ENCODE data around the gene IQSEC1.

The IQSEC1 gene

DNA sequence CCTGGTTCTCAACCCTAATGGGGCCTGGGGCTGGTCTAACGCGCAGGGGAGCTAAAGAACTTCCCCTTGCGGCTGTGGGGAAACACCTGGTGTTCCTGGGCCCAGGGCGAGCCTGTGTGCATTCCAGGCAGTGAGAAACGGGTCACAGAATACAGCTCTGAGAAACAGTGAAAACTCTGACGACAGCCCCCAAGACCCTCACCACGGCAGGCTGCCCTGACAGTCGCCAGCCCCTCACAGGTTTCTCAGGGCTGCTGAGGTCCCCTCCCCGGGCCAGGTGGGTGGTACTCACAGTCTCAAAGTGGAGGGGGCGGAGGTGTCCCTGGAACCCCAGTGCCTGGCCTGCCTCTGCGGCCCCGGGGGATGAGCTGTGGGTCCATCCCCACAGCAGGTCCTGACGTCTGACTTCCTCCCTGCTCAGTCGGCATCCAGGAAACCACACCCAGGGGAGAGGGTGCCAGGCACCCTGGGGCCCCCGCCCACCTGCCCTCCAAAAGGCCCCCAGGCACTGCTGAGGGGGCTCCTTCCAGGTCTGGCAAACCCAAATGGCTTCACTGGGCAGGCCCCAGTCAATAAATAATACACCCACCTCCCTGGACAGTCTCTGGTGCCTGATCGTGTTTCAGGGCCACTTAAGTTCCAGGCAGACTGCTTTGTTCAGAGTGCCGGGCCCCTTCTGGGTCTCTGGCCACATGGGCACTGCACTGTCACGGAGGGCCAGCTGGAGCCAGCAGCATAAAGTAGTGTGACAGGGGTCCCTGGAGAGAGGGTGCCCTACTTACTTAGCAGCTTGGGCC lies 57.7 kb downstream of the IQSEC1 start:
- no peak for DNase-seq (ENCODE audit: low spot score)

DNA sequence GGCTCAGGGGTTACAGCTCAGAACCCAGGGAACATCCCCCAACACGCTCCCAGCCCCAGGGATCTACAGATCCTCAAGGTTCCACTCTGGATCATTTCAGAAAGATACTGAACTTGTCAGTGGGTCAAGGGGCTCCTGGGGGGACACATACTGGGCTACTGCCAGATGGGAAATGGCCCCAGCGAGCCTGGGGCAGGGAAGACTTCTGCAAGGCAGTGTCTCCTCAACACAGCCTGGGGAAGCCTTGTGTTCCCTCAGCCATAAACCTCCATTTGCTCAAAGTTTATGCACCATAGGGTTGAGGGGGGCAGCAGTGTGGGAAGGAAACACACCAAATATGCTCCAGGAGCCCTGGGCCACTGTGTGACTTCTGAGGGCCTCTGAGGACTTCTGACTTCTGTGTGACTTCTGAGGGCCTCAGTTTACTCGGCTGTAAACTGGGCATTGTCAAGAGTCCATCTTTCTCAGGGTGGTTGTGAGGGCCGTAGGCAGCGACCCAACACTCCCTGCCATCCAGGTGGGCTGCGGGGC lies 58.4 kb downstream of the IQSEC1 start:
- no peak for DNase-seq (ENCODE audit: low spot score)

DNA sequence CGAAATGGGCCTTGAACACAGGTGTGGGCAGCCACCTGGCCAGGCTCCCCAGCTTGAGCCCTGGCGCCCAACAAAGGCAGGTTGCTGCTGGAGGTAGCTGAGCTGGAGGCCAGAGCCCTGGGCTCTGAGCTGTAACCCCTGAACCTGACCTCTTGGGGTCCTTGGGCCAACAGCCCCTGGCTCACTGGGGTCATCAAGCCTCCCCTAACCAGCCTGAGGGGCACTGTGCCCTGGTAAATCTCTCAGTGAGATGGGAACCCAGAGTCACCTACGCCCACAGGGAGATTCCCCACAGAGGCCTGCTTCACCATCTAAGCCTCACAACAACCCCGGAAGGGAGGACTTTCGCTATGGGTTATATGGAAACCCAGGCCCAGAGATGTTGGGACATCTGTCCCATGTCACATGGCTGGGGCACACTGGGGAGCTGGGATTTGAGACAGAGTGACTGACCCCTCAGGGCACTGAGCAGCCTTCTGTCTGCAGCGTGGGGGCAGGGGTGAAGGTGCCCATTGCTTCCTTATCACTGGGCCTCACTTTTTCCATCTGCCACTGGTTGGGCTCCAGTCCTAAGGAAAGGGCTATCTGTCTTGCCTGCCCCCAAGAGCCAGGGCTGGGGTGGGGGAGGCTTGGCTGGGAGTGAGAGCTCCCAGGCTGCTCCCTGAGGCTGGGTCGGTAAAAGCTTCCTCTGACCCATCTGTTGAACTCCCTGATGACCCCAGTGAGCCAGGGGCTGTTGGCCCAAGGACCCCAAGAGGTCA lies 59.1 kb downstream of the IQSEC1 start:
- no peak for DNase-seq (ENCODE audit: low spot score)

DNA sequence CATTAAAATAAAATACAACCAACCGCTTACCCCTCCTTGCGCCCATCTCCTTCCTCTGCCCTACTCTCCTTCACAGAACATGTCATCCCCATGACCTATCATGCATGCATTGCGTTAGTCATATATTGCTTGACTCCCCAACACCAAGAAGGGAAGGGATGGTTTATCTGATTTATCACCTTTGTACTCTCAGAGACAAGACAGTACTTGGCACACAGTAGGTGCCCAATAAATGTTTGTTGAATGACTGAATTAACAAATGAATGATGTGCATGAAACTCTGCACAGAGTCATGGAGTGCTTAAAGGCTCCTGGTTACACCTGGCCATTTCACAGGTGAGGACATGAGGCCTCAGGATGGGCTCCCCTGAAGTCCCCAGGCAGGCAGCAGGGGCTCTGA lies 59.7 kb downstream of the IQSEC1 start:
- no peak for DNase-seq (ENCODE audit: low spot score)

DNA sequence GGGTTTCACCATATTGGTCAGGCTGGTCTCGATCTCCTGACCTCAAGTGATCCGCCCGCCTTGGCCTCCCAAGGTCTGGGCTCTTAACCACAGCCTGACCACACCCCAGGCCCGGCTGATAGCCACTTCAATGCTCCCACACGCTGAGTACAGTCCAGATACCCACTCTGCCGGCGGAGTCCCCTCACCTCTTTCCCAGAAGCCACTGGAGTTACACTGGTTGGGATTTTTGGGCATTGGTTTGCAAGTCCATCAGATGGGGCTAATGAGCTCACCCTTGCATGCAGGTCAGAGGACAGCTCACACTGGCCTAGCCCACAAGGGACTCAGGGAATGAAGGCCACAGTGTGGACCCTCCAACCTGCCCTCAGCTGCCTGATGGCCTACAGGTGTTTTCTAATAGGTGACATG lies 60.1 kb downstream of the IQSEC1 start:
- no peak for DNase-seq (ENCODE audit: low spot score)

DNA sequence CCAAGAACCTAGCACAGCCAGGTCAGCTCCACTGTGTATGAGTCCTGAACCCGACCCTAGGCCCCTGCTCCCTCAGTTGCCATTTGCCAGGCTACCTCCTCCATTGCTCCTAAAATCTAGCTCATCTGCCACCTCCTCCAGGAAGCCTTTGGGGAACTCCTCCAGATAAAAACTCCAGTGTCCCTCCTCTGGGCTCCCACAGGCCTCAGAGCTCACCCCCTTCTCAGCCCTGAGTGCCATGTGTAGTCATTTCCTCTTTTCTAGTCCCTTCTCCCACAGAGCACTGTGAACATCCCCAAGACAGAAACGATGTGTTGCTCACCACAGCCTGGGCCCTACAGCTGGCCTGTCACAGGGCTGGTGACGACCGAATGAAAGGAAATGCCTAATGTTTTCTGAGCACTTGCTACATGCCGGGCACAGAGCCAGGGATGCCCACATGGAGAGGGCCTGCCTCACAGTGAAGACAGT lies 61.0 kb downstream of the IQSEC1 start:
- no peak for DNase-seq (ENCODE audit: low spot score)

DNA sequence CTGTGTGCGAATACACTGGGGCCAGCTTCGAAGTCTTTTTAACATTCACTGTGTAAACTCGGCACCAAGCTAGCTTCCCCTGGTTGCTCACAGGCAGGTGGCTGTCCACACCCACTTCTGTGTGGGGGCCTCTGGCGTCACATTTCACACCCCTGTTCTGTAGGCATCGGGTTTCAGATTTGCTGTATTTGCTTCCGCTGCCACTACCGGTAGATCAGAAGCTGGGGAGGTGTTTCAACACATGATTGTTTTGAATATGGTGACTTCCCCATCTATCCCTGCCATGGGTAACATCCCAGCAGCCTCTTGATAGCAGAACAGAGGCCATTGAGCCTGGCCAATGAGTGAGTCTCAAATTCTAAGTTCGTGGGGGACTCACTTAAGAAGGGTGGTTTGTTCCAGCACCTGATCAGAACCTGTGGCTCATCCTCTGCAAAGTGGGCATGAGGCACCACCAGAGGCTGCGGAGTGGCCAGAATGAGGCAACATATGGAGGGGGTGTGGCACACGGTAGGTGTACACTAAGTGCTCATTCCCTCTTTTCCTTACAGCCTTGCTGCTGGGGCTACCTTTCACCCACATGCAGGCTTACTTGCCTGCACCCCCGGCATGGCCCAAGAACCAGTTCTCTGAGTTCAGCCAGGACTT lies 61.5 kb downstream of the IQSEC1 start:
- no peak for DNase-seq (ENCODE audit: low spot score)

DNA sequence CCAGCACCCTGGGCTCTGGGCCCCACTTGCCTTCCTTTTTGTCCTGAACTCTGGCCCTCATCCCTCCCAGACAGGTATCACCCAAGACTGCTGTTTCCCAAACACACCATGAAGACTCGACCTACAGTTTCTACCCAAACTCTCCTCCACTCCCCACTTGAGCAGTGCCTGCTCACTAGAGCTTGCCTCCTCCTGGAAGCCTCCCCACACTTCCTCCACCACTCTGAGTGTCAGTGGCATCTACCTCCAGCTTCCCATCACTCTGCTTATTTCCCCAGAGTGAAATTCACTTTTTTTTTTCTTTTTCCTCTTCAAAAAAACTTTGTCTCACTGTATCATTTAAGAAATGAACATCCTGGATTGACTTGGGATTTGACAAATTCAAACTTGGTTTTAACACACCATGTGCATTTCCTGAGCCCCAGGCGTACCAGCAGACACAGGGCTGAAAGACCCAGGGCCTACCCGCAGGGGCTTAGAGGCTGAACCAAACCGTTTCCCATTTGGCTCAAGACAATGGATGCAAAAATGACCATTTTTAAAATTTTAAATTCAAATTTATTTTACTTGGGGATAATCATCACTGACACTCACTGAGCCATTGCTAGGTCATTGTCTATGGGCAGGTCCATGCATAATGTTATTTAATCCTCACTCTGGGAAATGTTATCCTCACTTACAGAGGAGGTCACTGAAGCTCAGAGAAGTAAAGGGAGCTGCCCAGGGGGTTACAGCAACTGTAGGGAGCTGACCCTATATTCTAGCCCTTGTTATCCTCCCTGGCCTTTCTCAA lies 62.3 kb downstream of the IQSEC1 start:
- DNase-seq (ENCODE audit: low spot score), result no peak

DNA sequence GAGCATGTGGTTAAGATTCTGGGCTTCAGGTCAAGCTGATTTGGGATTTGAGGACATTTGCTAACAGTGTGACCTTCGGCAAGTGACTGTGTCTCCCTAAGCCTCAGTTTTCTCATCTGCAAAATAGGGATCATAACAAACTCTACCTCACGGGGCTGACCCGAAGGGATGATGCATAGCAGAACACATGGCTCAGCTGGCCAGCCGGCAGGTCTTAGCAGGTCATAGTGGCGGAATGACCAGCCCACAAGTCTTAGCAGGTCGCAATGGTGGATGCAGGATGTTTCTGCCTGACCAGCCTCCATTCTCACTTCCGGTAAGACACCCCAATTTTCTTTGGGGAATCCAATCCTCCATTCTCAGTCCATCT lies 63.3 kb downstream of the IQSEC1 start:
- no peak for DNase-seq (ENCODE audit: low spot score)

DNA sequence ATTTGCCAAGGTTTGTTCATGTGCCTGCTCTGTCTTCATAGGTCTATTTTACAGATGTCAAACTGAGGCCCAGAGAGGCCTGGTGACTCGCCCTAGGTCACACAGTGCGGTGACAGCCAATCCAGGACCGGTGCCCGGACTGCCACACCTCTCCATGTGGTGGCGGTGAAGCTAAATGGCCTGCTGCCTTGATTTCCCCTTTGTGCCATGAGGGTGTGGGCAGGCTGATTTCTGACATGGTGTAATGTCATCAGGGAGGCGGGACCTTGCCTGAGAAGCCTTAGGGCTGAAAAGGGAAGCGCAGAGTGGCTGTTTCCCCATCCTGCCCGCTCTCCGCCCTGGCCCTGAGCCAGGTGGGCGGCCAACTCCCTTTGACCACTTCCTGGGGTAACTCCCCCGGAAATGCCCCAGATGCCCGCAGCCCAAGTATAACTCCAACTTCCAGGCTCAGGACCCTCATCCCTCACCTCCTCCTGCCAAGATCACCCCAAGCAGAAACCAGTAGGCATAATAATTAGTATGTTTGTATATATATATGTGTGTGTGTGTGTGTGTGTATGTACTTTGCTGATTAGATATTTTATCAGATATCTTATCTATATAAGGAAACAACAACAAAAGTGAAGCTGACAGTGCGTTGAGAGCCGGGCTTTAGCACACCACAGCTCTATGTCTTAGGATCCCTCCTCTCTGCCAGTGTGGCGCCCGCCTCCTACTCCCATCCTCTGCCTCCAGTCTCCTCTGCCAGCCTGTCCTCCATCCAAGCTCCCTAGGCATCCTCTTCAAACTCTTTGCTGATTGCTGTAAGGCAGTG lies 63.9 kb downstream of the IQSEC1 start:
- DNase-seq (ENCODE audit: low spot score), result no peak

DNA sequence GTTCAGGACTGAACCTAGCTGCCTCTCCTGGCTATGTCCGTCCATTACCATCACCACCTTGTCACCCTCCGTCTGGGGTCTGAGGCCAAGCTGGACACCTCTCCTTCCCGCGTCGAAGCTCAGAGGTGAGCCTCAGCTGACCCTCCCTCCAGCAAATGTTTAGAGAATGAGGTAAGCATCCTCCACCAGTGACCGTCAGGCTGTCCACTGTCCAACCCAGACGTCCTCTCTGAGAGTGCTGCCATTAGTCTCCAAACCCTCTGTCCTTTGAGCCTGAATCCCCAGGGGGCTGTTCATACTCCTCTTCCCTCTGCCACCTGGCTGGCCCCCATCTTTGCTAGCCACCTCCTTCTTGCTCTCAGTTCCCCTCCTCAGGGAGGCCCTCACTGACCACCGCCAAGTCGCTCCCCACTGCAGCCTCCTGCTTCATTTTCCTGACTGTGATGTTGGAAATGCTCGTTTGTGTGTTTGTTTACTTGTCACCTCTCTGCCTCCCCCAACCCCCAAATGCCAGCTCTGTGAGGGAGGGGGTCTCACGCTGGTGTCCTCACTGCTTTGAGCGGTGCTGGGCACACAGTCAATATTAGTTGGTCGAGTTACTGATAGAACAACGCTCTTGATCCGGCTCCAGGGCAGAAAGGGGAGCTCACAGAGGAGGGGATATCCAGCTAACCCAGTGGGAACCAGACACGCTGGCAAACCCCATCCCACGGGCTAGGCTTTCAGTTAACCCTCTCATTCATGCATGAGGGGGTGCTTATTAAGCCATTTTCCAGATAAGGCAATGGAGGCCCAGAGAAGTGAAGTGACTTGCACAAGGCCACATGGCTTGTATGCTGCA lies 64.9 kb downstream of the IQSEC1 start:
- no peak for DNase-seq (ENCODE audit: low spot score)

DNA sequence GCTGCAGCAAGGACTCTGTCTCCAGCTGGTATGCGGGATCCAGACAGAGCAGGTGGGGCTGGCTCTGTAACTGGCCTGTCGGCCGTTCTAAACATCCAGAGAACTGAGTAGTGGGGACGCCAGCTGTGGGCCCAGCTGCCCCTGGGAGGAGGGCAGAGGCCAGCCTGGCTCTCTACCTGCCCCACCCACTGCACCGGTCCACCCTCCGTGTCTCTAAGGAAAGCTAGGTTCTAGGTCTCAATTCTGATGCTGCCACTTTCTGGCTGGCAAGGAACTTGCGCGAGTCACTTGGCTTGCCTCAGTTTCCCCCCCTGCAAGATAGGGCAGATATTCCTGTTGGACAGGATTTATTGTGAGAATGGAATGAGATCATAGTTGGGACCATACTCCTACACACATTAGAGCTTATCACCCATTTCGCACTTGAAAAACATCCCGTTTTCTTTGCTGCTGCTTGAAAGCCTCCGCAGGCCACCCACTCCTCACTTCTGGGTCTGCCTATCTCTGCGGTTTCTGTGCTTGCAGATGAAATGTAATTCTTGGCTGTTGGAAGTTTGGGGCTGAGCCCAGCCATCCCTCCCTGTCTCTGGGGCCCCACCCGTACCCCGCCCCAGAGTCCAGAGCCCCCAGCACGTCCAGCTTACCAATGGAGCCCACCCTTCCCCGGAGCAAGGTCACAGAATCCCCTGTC lies 65.8 kb downstream of the IQSEC1 start:
- DNase-seq (ENCODE audit: low spot score), result no peak

DNA sequence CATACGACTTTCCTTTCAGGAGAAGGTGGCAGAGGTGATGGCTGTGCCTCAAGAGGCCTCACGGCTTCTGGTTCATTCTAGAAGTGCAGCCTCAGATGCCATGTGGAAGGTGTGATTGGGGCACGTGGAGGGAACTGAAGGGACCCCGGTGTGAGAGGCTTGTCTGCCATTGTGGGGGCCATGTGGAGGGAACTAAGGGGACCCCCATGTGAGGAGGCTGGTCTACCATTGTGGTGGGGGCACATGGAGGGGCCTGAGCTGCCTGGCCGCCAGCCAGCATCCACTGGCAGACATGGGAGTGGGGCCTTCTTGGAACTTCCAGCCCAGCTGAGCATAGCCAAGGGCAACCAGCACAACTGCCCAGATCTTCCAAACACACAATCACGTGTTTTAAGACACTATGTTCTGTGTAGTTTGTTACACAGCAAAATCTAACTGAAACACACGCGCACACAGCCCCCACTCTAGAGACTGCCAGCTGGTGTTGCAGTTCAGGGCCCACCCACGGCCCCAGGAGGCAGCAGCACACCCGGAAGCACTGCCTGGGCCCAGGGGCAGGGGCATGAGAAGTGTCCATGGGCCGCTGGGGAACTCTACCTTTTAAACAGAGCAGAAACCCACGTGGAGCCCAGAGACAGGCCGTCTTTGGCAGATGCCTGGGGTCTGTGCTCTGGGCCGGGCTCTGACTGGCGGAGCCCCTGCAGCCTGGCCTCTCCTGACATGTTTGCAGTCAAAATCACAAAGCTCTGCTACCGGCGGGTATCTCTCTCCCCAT lies 66.8 kb downstream of the IQSEC1 start:
- DNase-seq (ENCODE audit: low spot score), result no peak

DNA sequence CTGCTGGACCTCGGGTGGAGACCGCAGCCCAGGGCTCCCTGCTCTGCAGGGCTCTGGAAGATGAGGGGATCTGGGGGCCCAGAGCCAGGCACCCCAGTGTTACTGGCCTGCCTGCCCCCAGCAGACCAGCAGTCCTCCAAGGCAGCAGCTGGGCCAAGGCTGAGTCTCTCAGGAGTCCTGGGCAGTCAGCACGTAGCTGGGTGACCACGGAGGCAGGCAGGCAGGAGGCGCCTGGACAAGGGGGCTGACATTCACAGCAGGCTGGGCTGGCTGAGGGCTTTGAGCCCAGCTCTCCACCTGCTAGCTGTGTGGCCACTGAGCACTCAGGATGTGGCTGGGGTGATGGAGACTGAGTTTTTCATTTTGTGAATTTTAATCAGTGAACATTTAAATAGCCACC lies 67.9 kb downstream of the IQSEC1 start:
- DNase-seq (ENCODE audit: low spot score), result no peak

DNA sequence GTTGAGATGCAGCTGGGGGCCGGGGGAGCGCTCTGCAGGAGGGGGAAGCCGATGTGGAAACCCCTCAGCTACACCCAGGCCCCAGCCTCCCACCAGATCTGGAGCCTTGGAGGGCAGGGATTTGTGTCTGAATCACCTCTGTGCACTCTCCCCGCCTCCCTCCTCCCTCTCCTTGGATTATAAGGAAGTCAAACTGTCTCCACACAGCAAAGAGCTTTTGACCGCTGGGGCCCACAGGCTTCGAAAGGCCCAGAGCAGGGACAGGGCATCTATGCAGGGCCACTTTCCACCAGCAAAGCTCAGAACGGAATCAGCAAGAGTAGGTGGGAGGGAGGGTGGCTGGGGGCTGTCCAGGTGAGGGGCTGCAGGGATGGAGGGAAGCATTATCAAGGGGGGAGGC lies 68.9 kb downstream of the IQSEC1 start:
- DNase-seq (ENCODE audit: low spot score), result no peak

DNA sequence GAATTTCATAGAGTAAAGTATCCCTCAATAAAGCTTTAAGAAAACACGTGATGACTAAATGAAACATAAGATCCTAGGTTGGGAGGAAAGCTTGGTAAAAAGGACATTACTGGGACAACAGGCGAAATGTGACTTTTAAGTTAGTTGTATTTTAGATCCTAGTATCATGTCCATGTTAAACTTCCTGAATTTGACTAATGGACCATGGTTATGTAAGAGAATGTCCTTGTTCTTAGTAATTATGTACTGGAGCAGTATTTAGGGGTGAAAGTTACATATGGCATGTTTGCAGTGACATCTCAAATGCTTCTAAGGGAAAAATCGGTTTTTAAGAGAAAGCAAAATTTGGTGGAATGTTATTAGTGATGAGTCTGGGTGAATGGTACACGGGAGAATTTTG lies 69.6 kb downstream of the IQSEC1 start:
- DNase-seq (ENCODE audit: low spot score), result no peak

DNA sequence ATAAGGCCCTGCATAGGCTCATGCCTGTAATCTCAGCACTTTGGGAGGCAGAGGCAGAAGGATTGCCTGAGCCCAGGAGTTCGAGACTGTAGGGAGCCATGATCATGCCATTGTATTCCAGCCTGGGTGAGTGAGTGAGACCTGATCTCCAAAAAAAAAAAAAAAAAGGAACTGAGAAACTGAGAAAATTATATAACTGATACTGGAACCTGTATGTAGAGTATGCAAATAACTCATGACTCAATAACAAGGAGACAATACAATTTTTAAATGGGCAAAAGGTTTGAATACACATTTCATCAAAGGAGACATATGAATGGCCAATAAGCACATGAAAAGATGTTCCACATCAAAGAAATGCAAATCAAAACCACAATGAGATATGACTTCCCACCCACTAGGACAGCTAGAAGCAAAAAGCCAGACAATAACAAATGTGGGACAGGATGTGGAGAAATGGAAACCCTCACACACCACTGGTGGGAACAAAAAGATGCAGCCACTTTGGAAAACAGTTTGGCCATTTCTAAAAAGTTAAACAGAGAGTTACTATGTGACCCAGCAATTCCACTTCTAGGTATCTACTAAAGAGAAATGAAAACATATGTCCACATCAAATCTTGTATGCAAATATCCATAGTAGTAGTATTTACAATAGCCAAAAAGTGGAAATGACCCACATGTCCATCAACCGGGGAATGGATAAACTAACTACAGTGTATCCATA lies 70.7 kb downstream of the IQSEC1 start:
- DNase-seq (ENCODE audit: low spot score), result no peak
